Left ventricle myocardium inferior (tissue), 1 donor: ENCODE data around the gene RYK. TPM values are rescaled to one million over a fixed set of nuclear protein-coding genes. Genes with fewer than 3 reads are reported as not detected.

Experiments used
- DNase-seq: peaks from one replicate; pipeline ENCODE4 v3.0.0-alpha.2; 2020
- H3K27ac ChIP-seq: fragments of 200-600 bp; replicated peaks from 2 replicates; pipeline ENCODE4 v1.8.0; 2021
- H3K27me3 ChIP-seq: fragments of 200-600 bp; 2 replicates; pipeline ENCODE4 v1.8.0; 2021; ENCODE audit warnings: low read depth
- H3K36me3 ChIP-seq: fragments of 200-600 bp; 2 replicates; pipeline ENCODE4 v1.8.0; 2021
- H3K4me1 ChIP-seq: fragments of 200-600 bp; 2 replicates; pipeline ENCODE4 v1.8.0; 2021
- H3K4me3 ChIP-seq: fragments of 200-600 bp; 2 replicates; pipeline ENCODE4 v1.8.0; 2021; ENCODE audit warnings: mild to moderate bottlenecking, moderate library complexity
- H3K9me3 ChIP-seq: fragments of 200-600 bp; replicated peaks from 2 replicates; pipeline ENCODE4 v1.8.0; 2021
- intact Hi-C: fragments of 100-400 bp; cut with micrococcal nuclease; formaldehyde crosslinking; loops from one replicate; pipeline ENCODE4 v1.11.0; 2022
- total RNA-seq: library from RNA; stranded (reverse); fragmentation: NEBNext Ultra II Directional; extraction: Animal tissue kit (Norgen Biotek cat#: 25700); gene quantifications from one replicate; pipeline ENCODE4 v1.2.1, GENCODE V29; 2021
- TF ChIP-seq, protein P1 (sequence below): fragments of 200-600 bp; IDR thresholded peaks from 2 replicates; pipeline ENCODE4 v1.8.0; 2021; ENCODE audit warnings: antibody characterized with exemption, mild to moderate bottlenecking, borderline replicate concordance
- donor health status: DM: no; HTN: yes; CAD: no; lungs with severe emphysema.

The RYK gene
- total RNA-seq, 1 donor from 2014 or later: 32.3 TPM

DNA sequence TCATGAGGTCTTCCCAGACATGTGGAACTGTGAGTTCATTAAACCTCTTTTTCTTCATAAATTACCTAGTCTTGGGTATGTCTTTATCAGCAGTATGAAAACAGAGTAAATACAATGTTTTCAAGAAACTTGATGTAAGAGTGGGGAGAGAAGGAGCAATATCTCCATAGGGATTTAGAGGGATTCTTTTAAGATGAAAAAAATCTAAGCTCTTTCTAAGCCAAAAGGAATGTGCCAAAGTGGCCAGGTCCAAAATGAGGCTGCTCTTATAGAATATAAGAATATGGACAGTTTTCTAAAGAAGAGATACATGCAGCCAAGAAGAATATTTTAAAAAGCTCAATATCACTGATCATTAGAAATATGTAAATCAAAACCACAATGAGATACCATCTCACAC, 23.9 kb upstream of the RYK start:
- Histone ChIP-seq H3K27ac (no peak overlapping the region), H3K4me3 (no peak overlapping the region), H3K4me1 (no peaks in the 10 kb centered on the region), H3K9me3 (no peaks in the 10 kb centered on the region), H3K36me3 (no peaks in the 10 kb centered on the region), H3K27me3 (no peaks in the 10 kb centered on the region)
- TF ChIP-seq, protein P1, sequence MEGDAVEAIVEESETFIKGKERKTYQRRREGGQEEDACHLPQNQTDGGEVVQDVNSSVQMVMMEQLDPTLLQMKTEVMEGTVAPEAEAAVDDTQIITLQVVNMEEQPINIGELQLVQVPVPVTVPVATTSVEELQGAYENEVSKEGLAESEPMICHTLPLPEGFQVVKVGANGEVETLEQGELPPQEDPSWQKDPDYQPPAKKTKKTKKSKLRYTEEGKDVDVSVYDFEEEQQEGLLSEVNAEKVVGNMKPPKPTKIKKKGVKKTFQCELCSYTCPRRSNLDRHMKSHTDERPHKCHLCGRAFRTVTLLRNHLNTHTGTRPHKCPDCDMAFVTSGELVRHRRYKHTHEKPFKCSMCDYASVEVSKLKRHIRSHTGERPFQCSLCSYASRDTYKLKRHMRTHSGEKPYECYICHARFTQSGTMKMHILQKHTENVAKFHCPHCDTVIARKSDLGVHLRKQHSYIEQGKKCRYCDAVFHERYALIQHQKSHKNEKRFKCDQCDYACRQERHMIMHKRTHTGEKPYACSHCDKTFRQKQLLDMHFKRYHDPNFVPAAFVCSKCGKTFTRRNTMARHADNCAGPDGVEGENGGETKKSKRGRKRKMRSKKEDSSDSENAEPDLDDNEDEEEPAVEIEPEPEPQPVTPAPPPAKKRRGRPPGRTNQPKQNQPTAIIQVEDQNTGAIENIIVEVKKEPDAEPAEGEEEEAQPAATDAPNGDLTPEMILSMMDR: no peak
- intact Hi-C loops: no loop called here
- no peak for DNase-seq

- intact Hi-C loops: no loop called here
- Histone ChIP-seq H3K4me1 (no peaks in the 10 kb centered on the region), H3K27me3 (peaks cover 5% of the 10 kb centered on the region), H3K4me3 (no peak overlapping the region), H3K36me3 (no peaks in the 10 kb centered on the region), H3K9me3 (no peaks in the 10 kb centered on the region), H3K27ac (no peak overlapping the region)
- DNase-seq: no peak
- TF ChIP-seq, protein P1: no peak
Observed at GRCh38 chr3:134267996-134268395, 17.3 kb upstream of the RYK start.

DNA sequence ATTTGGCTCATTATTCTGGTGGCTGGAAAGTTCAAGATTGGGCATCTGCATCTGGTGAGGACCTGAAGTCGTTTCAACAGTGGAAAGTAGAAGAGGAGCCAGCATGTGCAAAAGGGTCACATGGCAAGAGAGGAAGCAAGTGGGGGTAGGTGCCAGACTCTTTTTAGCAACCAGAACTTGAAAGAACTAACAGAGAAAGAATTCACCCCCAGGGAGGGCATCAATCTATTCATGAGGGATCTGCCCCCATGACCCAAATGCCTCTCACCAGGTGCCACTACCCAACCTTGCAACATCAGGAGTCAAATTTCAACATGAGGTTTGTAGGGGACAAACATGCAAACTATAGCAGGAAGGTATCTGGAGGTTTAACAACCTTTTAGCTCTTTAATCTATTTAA, 10.3 kb upstream of the RYK start:
- TF ChIP-seq, protein P1: no peak
- H3K27ac ChIP-seq: no peak overlapping the region
- DNase-seq: no peak
- H3K36me3 ChIP-seq: no peaks in the 10 kb centered on the region
- no peaks in the 10 kb centered on the region for H3K27me3 ChIP-seq
- H3K4me3 ChIP-seq: no peak overlapping the region
- H3K9me3 ChIP-seq: no peaks in the 10 kb centered on the region
- intact Hi-C loops: no loop called here
- H3K4me1 ChIP-seq: no peaks in the 10 kb centered on the region

DNA sequence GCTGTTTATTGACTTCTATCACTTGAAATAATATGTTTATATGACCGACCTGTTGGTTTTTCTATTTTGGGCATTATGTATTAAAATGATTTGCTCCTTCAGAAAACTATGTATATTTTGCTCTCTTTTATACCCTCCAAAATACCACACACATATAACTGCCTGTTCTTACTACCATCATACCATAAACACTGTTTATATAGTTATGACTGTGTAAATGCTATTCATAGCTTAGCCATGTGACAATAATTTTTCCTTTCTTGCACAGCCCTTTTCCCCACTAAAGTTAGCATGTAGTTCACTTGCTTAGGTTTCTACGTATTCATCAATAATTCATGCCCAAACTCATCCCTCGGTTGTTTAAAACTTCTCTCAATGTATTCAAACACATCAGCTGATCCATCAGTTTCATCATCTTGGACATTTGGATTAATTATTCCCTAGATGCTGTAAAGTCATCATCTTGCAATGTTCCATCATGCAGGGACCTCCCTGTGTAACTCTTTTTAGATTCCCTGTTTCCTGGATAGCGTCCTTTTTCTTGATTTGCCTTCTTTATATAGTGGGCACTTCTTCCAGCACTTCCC, 8.2 kb upstream of the RYK start:
- Histone ChIP-seq H3K9me3 (no peaks in the 10 kb centered on the region), H3K4me3 (no peak overlapping the region), H3K27me3 (no peaks in the 10 kb centered on the region), H3K4me1 (no peaks in the 10 kb centered on the region), H3K36me3 (no peaks in the 10 kb centered on the region), H3K27ac (no peak overlapping the region)
- no peak for DNase-seq
- intact Hi-C loops: no loop called here
- TF ChIP-seq, protein P1: no peak

DNA sequence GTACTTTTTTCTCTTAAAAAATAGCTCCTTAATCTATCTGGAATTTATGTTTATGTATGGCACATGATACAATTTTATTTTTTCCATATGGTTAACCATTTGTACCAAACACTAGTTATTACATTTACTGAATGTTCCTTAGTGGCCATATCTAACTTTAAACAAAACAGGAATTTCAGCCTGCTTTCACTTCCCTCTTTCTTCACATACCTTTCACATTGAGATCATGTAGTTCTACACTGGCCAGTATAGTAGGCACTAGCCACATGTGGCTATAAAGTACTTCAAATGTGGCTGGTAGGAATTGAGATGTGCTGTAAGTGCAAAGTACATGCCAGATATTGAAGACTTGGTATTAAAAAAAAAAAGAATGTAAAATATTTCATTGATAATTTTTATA, 4.7 kb upstream of the RYK start:
- Histone ChIP-seq H3K4me1 (peaks cover 26% of the 10 kb centered on the region), H3K27me3 (no peaks in the 10 kb centered on the region), H3K9me3 (no peaks in the 10 kb centered on the region), H3K4me3 (no peak overlapping the region), H3K27ac (no peak overlapping the region), H3K36me3 (no peaks in the 10 kb centered on the region)
- no peak for DNase-seq
- intact Hi-C loops: no loop called here
- TF ChIP-seq, protein P1: no peak
